Measurements from ENCODE around the gene SLC22A3. TPM values are rescaled to one million over a fixed set of nuclear protein-coding genes. Genes with fewer than 3 reads are reported as not detected.

Gene SLC22A3
- total RNA-seq, 1 donor from 2014 or later = not detected

DNA sequence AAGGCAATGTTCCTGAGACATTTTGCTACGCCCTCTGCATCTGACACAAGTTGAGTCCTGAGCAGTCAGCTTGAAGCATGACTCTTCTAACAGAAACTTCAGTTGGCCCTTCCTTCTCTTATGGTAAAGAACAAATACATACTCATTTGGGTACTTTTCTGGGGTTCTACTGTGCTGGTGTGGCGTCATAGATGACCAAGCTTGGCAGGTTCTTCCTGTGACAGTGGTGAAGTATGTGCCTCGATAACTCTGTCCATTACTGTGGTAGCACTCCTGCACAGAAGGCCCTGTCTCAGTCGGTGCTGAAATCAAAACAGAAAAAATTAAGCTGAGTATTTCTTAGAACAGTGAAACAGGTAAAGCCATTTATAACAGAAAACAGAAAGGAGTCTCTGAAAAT is 152.5 kb downstream of the SLC22A3 start:
- no peak for DNase-seq (ENCODE audit: low read depth)

Other genes with a start within 250 kb of the SLC22A3 start
- 0.19 and 0.31 TPM in 2 replicates for gene SLC22A1, start 226.6 kb upstream of the SLC22A3 start, total RNA-seq
- not detected in 2 replicates for gene SLC22A2, start 89.6 kb upstream of the SLC22A3 start, total RNA-seq